HUES64 (cell line): Measurements from ENCODE around the gene TMEM59L. TPM values are rescaled to one million over a fixed set of nuclear protein-coding genes. Genes with fewer than 3 reads are reported as not detected.

ENCODE experiments used
- H3K27ac ChIP-seq: 2 replicates; pipeline ENCODE4 v1.7.0; 2013; ENCODE audit warnings: low read depth, low read length, inconsistent platforms
- H3K27me3 ChIP-seq: 2 replicates; pipeline ENCODE4 v1.6.1; 2013; ENCODE audit warnings: mild to moderate bottlenecking, low read length; ENCODE audit not compliant: insufficient read depth
- H3K36me3 ChIP-seq: 2 replicates; pipeline ENCODE4 v1.6.1; 2013; ENCODE audit warnings: mild to moderate bottlenecking, low read length; ENCODE audit not compliant: insufficient read depth
- H3K4me1 ChIP-seq: 2 replicates; pipeline ENCODE4 v1.6.1; 2013; ENCODE audit warnings: mild to moderate bottlenecking, low read length, moderate library complexity; ENCODE audit not compliant: insufficient read depth
- H3K4me3 ChIP-seq: 2 replicates; pipeline ENCODE4 v1.5.1; 2013; ENCODE audit warnings: mild to moderate bottlenecking, low read length, moderate library complexity
- H3K9ac ChIP-seq: 2 replicates; pipeline ENCODE4 v1.6.1; 2013; ENCODE audit warnings: mild to moderate bottlenecking, low read depth, low read length
- H3K9me3 ChIP-seq: 2 replicates; pipeline ENCODE4 v1.6.1; 2013; ENCODE audit warnings: low read depth, low read length; ENCODE audit not compliant: insufficient read depth
- WGBS: fragments of 150-250, 120-280 bp; methylation state at CpG from one replicate; pipeline ENCODE4 v1.1.7; 2013; ENCODE audit warnings: missing lambda C conversion rate; 5-methylcytosine and 5-hydroxymethylcytosine counted together
- polyA plus RNA-seq, 2 experiments: library from polyadenylated mRNA; stranded (reverse); fragments of 50-300 nt; gene quantifications; one replicate each; pipeline ENCODE4 v1.2.3, GENCODE V29; 2013

The TMEM59L gene
- polyA plus RNA-seq (2013, experiment 1 of 2), result 3.7 TPM
- polyA plus RNA-seq (2013, experiment 2 of 2), result 4.8 TPM

- no peaks in the 10 kb centered on the region for H3K9me3 ChIP-seq
- H3K4me1 ChIP-seq, result peaks cover 21% of the 10 kb centered on the region
- WGBS, result 1% methylated on average over 70 of the region's 70 CpGs
- no peaks in the 10 kb centered on the region for H3K36me3 ChIP-seq
- no peak within 1 kb of the TSS for H3K9ac ChIP-seq
- H3K27ac ChIP-seq, result no peak within 1 kb of the TSS
- peaks cover 82% of the 10 kb centered on the region for H3K27me3 ChIP-seq
- H3K4me3 ChIP-seq, result peak within 1 kb of the TSS; percentile 54
These were observed at the start of gene TMEM59L for GRCh38 chr19:18612772-18613588. TSS of gene TMEM59L (plus strand) at chr19:18612870. CDS start at chr19:18612959, 89 bp downstream.

GRCh38 chr19:18566953-18567352 lies 45.7 kb upstream of the TMEM59L start:
- no peak overlapping the region for H3K27ac ChIP-seq
- 92% methylated on average over 8 of the region's 8 CpGs for WGBS
- no peaks in the 10 kb centered on the region for H3K9me3 ChIP-seq
- H3K9ac ChIP-seq, result no peak overlapping the region
- H3K4me1 ChIP-seq, result no peaks in the 10 kb centered on the region
- H3K36me3 ChIP-seq, result peaks cover 72% of the 10 kb centered on the region
- H3K27me3 ChIP-seq, result no peaks in the 10 kb centered on the region
- no peak overlapping the region for H3K4me3 ChIP-seq

GRCh38 chr19:18568367-18568766 lies 44.3 kb upstream of the TMEM59L start:
- H3K27ac ChIP-seq, result no peak overlapping the region
- H3K4me1 ChIP-seq, result peaks cover 8% of the 10 kb centered on the region; the same call in 1 of the 2 replicates
- no peaks in the 10 kb centered on the region for H3K27me3 ChIP-seq
- H3K36me3 ChIP-seq, result peaks cover 64% of the 10 kb centered on the region
- H3K9ac ChIP-seq, result no peak overlapping the region
- no peak overlapping the region for H3K4me3 ChIP-seq
- WGBS, result 98% methylated on average over 15 of the region's 15 CpGs
- H3K9me3 ChIP-seq, result no peaks in the 10 kb centered on the region

GRCh38 chr19:18571564-18572344 lies 40.9 kb upstream of the TMEM59L start, which contains the start of gene UBA52:
TSS of gene UBA52 (plus strand) at chr19:18571857. CDS start at chr19:18573301, 1,444 bp downstream.
- H3K27me3 ChIP-seq, result no peaks in the 10 kb centered on the region
- H3K36me3 ChIP-seq, result peaks cover 73% of the 10 kb centered on the region
- H3K9me3 ChIP-seq, result no peaks in the 10 kb centered on the region
- peaks cover 8% of the 10 kb centered on the region; the same call in 1 of the 2 replicates for H3K4me1 ChIP-seq
- H3K4me3 ChIP-seq, result peak within 1 kb of the TSS; percentile 95
- WGBS, result under 1% methylated on average over 75 of the region's 75 CpGs
- peak within 1 kb of the TSS; percentile 96 for H3K9ac ChIP-seq
- peak within 1 kb of the TSS; percentile 87 for H3K27ac ChIP-seq

- Histone ChIP-seq H3K36me3 (peaks cover 55% of the 10 kb centered on the region), H3K4me3 (no peak overlapping the region), H3K4me1 (peaks cover 8% of the 10 kb centered on the region; the same call in 1 of the 2 replicates), H3K27ac (no peak overlapping the region), H3K9me3 (no peaks in the 10 kb centered on the region), H3K9ac (no peak overlapping the region), H3K27me3 (no peaks in the 10 kb centered on the region)
- 97% methylated on average over 18 of the region's 18 CpGs for WGBS
These were observed 37.9 kb upstream of the TMEM59L start for GRCh38 chr19:18574691-18575291.

GRCh38 chr19:18576383-18576782 lies 36.3 kb upstream of the TMEM59L start:
- no peaks in the 10 kb centered on the region for H3K9me3 ChIP-seq
- H3K27ac ChIP-seq, result no peak overlapping the region
- peaks cover 8% of the 10 kb centered on the region; the same call in 1 of the 2 replicates for H3K4me1 ChIP-seq
- no peak overlapping the region for H3K4me3 ChIP-seq
- H3K27me3 ChIP-seq, result no peaks in the 10 kb centered on the region
- 92% methylated on average over 8 of the region's 8 CpGs for WGBS
- H3K36me3 ChIP-seq, result peaks cover 51% of the 10 kb centered on the region
- no peak overlapping the region for H3K9ac ChIP-seq

GRCh38 chr19:18577365-18577914 lies 35.2 kb upstream of the TMEM59L start:
- H3K4me3 ChIP-seq, result no peak overlapping the region
- no peak overlapping the region for H3K9ac ChIP-seq
- 94% methylated on average over 21 of the region's 21 CpGs for WGBS
- H3K27me3 ChIP-seq, result no peaks in the 10 kb centered on the region
- peaks cover 7% of the 10 kb centered on the region; the same call in 1 of the 2 replicates for H3K4me1 ChIP-seq
- H3K9me3 ChIP-seq, result no peaks in the 10 kb centered on the region
- H3K36me3 ChIP-seq, result peaks cover 51% of the 10 kb centered on the region
- peak overlapping the region; percentile 41; the same call in 1 of the 2 replicates for H3K27ac ChIP-seq

- Histone ChIP-seq H3K9me3 (no peaks in the 10 kb centered on the region), H3K4me1 (no peaks in the 10 kb centered on the region), H3K9ac (no peak overlapping the region), H3K4me3 (no peak overlapping the region), H3K27me3 (no peaks in the 10 kb centered on the region), H3K27ac (no peak overlapping the region), H3K36me3 (peaks cover 25% of the 10 kb centered on the region)
- 81% methylated on average over 7 of the region's 7 CpGs for WGBS
These were observed 32.4 kb upstream of the TMEM59L start for GRCh38 chr19:18580311-18580710.

- Histone ChIP-seq H3K9me3 (no peaks in the 10 kb centered on the region), H3K27me3 (no peaks in the 10 kb centered on the region), H3K4me3 (no peak overlapping the region), H3K36me3 (0 out of 2 replicates have a peak, but pooled peaks cover 4% of the 10 kb centered on the region), H3K4me1 (peaks cover 5% of the 10 kb centered on the region; the same call in 1 of the 2 replicates), H3K27ac (no peak overlapping the region), H3K9ac (no peak overlapping the region)
- WGBS, result 82% methylated on average over 2 of the region's 2 CpGs
These were observed 26.4 kb upstream of the TMEM59L start for GRCh38 chr19:18586306-18586705.

GRCh38 chr19:18587561-18587960 lies 25.1 kb upstream of the TMEM59L start:
- Histone ChIP-seq H3K27me3 (no peaks in the 10 kb centered on the region), H3K27ac (no peak overlapping the region), H3K4me1 (peaks cover 5% of the 10 kb centered on the region; the same call in 1 of the 2 replicates), H3K9me3 (no peaks in the 10 kb centered on the region), H3K36me3 (peaks cover 4% of the 10 kb centered on the region; the same call in 1 of the 2 replicates), H3K9ac (no peak overlapping the region), H3K4me3 (no peak overlapping the region)
- 94% methylated on average over 10 of the region's 12 CpGs for WGBS
